Measurements from ENCODE around the gene CPM. TPM values are rescaled to one million over a fixed set of nuclear protein-coding genes. Genes with fewer than 3 reads are reported as not detected.
A peak's percentile ranks its signal among the peaks of the same experiment; 100 is the strongest.

Gene CPM
- total RNA-seq, 2 donors from 2014 or later, result 10.4 to 55.9 TPM

GRCh38 chr12:68959891-68960464 lies 27.0 kb upstream of the CPM start:
- H3K36me3 Mint-ChIP-seq, result peaks cover 0 to 62% of the 10 kb centered on the region in 2 donors
- DNase-seq (ENCODE audit: low spot score in 2 of 2) (no peak), ATAC-seq (peak; percentile 25 to 29)
- peak overlapping the region; percentile 83 to 98 for H3K27ac Mint-ChIP-seq
- peaks cover 10 to 29% of the 10 kb centered on the region in 2 donors for H3K9me3 Mint-ChIP-seq

- Mint-ChIP-seq H3K27ac (peak overlapping the region; percentile 83 to 98), H3K9me3 (peaks cover 10 to 29% of the 10 kb centered on the region in 2 donors), H3K36me3 (peaks cover 0 to 56% of the 10 kb centered on the region in 2 donors)
- DNase-seq (ENCODE audit: low spot score in 2 of 2) (no peak), ATAC-seq (peak in 1 of 2 donors; percentile 30)
Measured at GRCh38 chr12:68959143-68959858, 26.3 kb upstream of the CPM start.

- H3K36me3 Mint-ChIP-seq, result peaks cover 0 to 46% of the 10 kb centered on the region in 2 donors
- DNase-seq (ENCODE audit: low spot score in 2 of 2) (peak in 1 of 2 donors; percentile 43), ATAC-seq (peak; percentile 91 to 92)
- peaks cover 10 to 22% of the 10 kb centered on the region in 2 donors for H3K9me3 Mint-ChIP-seq
- peak overlapping the region; percentile 83 to 98 for H3K27ac Mint-ChIP-seq
Measured at GRCh38 chr12:68958322-68958721, 25.4 kb upstream of the CPM start.

- H3K9me3 Mint-ChIP-seq, result peaks cover 5 to 16% of the 10 kb centered on the region in 2 donors
- peaks cover 0 to 35% of the 10 kb centered on the region in 2 donors for H3K36me3 Mint-ChIP-seq
- H3K27ac Mint-ChIP-seq, result no peak overlapping the region
- ATAC-seq, result no peak
- no peak for DNase-seq (ENCODE audit: low spot score in 2 of 2)
Measured at GRCh38 chr12:68957273-68957672, 24.3 kb upstream of the CPM start.

DNA sequence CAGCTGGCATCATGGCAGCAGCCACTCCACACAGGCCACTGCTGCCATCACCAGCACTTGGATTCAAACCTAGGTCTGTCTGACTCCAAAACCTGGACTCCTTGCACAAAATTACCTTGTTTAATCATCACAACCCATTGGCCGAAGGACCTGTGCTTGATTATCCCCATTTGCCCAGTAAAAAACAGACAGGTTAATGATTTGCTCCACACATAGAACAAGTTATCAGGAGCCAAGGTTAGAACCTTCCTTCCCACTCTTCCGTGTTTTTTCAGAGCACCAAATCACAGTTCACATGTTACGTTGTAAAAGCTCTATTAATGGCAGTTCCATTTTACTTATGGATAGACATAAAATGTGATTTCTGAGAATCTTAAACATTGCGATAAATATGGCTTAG lies 23.5 kb upstream of the CPM start:
- DNase-seq (ENCODE audit: low spot score in 2 of 2) (no peak), ATAC-seq (no peak)
- H3K36me3 Mint-ChIP-seq, result peaks cover 0 to 33% of the 10 kb centered on the region in 2 donors
- no peak overlapping the region for H3K27ac Mint-ChIP-seq
- H3K9me3 Mint-ChIP-seq, result peaks cover 5 to 14% of the 10 kb centered on the region in 2 donors

DNA sequence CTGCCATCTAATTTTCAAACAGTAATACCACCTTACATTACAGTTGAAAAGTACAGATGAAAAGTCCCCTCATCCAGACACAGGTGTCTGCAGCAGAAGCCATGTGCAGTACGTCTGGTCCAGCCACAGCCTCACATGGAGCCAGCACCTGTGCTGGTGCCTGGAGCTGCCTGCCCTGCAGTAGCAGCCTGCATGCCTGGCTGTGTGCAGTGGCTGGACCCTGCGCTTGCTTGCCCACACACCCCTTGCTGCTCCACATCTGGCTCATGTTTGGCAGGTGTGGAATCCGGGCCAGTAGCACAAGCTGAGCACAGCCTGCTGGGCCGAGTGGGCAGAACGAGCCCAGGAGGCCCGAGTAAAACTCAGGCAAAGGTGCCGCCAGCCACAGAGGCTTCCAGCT lies 21.8 kb upstream of the CPM start:
- DNase-seq (ENCODE audit: low spot score in 2 of 2) (no peak), ATAC-seq (no peak)
- Mint-ChIP-seq H3K9me3 (peaks cover 5 to 14% of the 10 kb centered on the region in 2 donors), H3K36me3 (peaks cover 0 to 27% of the 10 kb centered on the region in 2 donors), H3K27ac (no peak overlapping the region)

DNA sequence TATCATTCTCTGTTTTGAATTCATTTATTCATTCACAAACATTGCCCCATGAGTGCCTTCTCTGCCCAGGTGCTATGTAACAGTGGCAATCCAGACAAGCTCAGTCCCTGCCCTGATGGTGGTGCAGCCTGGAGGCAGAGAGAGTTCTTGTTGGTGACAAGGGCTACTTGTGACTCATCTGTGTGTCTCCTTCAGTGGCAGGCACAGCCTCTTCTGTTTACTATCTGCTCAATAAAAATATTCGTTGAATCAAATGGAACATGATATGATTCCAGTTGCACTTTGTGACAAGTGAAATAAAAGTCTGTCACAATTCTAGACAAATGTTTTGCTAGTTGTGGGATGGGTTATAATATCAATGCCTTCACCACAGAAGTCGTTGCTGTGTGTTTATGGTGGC lies 20.6 kb upstream of the CPM start:
- no peak for ATAC-seq

DNA sequence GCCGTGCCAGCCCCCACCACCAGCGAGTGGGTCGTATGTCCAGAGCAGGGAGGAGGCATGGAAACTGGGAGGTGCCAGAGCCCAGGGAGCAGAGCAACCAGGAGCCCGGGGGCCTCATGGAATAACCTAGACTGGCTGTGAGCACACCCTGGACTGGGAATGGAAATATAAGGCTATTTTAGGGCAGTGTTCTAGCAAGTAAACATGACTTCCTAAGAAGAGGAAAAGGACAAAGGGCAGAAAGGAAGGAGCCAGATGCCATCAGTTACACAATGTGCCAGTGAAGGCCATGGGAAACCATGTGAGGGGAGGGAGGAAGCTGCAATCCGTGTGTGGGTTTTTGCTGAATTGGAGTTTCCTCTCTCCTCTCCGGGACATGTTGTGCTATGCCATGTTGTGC lies 18.7 kb upstream of the CPM start:
- DNase-seq (ENCODE audit: low spot score in 2 of 2) (no peak), ATAC-seq (no peak)
- H3K36me3 Mint-ChIP-seq, result peaks cover 0 to 5% of the 10 kb centered on the region in 2 donors
- no peak overlapping the region for H3K27ac Mint-ChIP-seq
- no peaks in the 10 kb centered on the region for H3K9me3 Mint-ChIP-seq

More for the DNA sequence above, 20.6 kb upstream of the CPM start:
- Mint-ChIP-seq H3K9me3 (peaks cover 1 to 3% of the 10 kb centered on the region in 2 donors), H3K27ac (no peak overlapping the region), H3K36me3 (peaks cover 0 to 14% of the 10 kb centered on the region in 2 donors)
- DNase-seq (ENCODE audit: low spot score in 2 of 2), result no peak

GRCh38 chr12:68950511-68950910 lies 17.5 kb upstream of the CPM start:
- Mint-ChIP-seq H3K27ac (no peak overlapping the region), H3K36me3 (no peaks in the 10 kb centered on the region), H3K9me3 (no peaks in the 10 kb centered on the region)
- ATAC-seq, result no peak
- DNase-seq (ENCODE audit: low spot score in 2 of 2), result no peak

- Mint-ChIP-seq H3K27ac (no peak overlapping the region), H3K9me3 (no peaks in the 10 kb centered on the region), H3K36me3 (no peaks in the 10 kb centered on the region)
- ATAC-seq (no peak), DNase-seq (ENCODE audit: low spot score in 2 of 2) (no peak)
Measured at GRCh38 chr12:68945255-68945654, 12.3 kb upstream of the CPM start.

- ATAC-seq, result no peak
- no peaks in the 10 kb centered on the region for H3K9me3 Mint-ChIP-seq
- no peaks in the 10 kb centered on the region for H3K36me3 Mint-ChIP-seq
Measured at GRCh38 chr12:68944296-68945076, 11.5 kb upstream of the CPM start.

DNA sequence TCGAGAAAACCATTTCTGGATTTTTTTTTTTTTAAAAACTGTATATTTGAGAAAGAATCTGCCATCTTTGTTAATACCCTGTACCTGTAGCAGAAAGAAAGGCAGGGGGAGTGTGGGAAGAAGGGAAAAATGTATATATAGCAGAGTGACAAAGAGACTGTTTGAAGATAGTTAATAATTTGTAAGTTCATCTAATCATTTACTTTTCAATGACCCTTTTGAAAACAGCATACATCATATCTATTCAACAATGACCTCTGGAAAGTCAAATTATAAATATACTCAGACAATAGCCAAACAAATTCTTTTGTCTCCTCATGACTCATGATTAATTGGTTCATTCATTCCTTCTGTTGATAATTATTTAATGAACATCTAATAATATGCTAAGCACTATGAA lies 10.9 kb upstream of the CPM start:
- Mint-ChIP-seq H3K27ac (no peak overlapping the region), H3K9me3 (no peaks in the 10 kb centered on the region), H3K36me3 (no peaks in the 10 kb centered on the region)
- ATAC-seq (no peak), DNase-seq (ENCODE audit: low spot score in 2 of 2) (no peak)

More at GRCh38 chr12:68944296-68945076, 11.5 kb upstream of the CPM start:
- H3K27ac Mint-ChIP-seq, result no peak overlapping the region
- DNase-seq (ENCODE audit: low spot score in 2 of 2), result no peak

GRCh38 chr12:68940731-68941130 lies 7.8 kb upstream of the CPM start:
- DNase-seq (ENCODE audit: low spot score in 2 of 2), result no peak
- no peak overlapping the region for H3K27ac Mint-ChIP-seq
- no peaks in the 10 kb centered on the region for H3K36me3 Mint-ChIP-seq
- no peaks in the 10 kb centered on the region for H3K9me3 Mint-ChIP-seq
- ATAC-seq, result no peak

DNA sequence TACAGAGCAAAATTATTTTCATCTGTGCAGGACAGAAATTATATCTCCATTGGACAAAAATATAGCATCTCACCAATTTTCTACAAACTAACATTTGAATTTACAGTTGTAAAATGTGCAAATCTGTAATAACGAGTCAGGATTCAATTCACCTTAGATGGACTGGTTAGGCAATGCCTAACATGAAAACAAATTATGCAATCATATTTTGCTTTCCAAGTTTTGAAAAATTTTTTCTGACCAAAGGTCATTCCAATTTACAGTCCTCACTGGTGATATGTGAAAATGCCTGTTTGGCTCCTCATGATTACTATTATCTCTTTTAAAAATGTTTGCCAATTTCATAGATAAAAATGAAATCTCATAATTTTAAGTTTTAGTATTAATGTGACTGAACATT lies 6.5 kb upstream of the CPM start:
- ATAC-seq, result no peak
- no peak overlapping the region for H3K27ac Mint-ChIP-seq
- no peak for DNase-seq (ENCODE audit: low spot score in 2 of 2)
- no peaks in the 10 kb centered on the region for H3K9me3 Mint-ChIP-seq
- H3K36me3 Mint-ChIP-seq, result no peaks in the 10 kb centered on the region

- Mint-ChIP-seq H3K27ac (no peak overlapping the region), H3K9me3 (no peaks in the 10 kb centered on the region), H3K36me3 (peaks cover 7 to 21% of the 10 kb centered on the region in 2 donors)
- ATAC-seq (no peak), DNase-seq (ENCODE audit: low spot score in 2 of 2) (no peak)
Measured at GRCh38 chr12:68934392-68934791, 1.4 kb upstream of the CPM start.

DNA sequence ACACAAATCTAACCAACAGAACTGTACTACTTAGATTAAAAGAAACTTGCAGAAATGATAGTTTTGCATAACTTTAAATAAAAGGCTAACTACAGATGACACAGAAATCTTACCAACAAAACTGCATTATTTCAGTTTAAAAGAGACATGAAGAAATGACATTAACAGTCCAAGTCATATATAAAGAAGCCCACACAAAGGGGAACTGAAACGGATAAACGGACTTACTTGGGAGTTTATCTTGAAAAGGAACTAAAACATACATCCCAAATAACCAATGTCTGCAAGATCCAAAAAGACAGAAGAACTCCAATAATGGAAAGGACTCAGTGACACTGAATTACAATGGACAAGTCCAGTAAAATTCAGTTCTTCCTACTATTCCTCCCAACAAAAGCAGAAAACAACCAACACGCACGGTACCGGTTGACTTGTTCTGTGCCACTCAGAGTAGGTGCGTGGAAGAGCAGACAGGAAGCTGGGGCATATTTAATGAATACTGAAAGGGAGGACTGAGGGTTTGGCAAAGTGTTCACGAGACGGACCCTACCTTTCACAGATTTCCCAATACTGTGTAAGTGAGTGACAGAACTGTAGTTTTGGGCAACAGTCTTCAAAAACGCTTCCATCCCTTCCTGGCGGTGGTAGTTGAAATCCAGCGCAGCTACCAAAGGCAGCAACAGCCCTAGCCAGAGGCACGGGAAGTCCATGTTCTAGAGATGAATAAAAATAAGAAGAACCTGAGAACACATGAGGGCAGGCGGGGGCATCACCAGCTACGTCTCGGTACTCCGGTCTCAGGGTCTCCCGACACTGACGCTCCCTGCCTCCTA lies 627 bp downstream of the CPM start:
- Mint-ChIP-seq H3K9me3 (no peaks in the 10 kb centered on the region), H3K36me3 (peaks cover 7 to 36% of the 10 kb centered on the region in 2 donors), H3K27ac (peak overlapping the region; percentile 48 to 90)
- DNase-seq (ENCODE audit: low spot score in 2 of 2) (peak in 1 of 2 donors; percentile 25), ATAC-seq (peak; percentile 42 to 44)

Data from activated naive CD4-positive, alpha-beta T cell treated with anti-CD3 and anti-CD28 coated beads, Interleukin-2, amount 50 U/mL, for 72 hours (primary cell).